ENCODE data around the gene PIK3CD.

The PIK3CD gene

DNA sequence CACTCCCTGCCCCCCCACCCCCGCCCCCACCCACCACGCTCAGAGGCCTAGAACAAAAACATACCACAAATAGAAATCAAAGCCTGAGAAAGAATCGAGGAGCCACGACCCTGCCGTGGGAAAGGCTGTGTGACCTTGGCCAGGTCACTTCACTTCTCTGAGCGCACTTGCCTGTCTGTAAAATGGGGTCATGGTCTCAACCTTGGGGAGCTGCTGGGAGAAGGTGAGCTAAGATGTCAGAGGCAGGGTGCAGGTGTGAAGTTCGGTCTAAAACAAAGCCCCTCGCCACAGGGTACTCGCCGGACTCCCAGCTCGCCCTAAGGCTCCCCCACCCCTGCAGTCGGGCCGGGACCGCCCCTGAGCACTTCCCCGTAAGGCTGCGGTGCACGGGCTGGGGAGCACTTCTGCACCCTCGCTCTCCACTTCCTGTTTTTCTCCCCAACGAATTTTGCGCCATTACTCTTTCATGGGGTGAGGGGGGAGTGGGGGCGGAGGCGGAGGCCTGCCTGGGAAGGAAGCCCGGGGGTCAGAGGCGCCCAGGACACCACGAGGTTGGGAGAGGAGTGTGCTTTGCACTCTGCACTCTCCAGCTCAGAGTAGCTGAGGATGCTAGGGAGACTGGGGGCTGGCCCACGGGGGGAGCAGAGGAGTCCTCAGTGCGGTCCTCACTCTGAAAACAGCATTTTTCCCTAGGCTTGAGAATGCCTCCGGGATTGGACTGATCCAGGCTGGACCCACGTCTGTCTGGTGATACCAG is 21.9 kb upstream of the PIK3CD start:
- peak overlapping the region; percentile 87 for H3K4me3 Mint-ChIP-seq
- no peaks in the 10 kb centered on the region for H3K27me3 Mint-ChIP-seq
- peaks cover 61% of the 10 kb centered on the region for H3K4me1 Mint-ChIP-seq
- H3K36me3 Mint-ChIP-seq (ENCODE audit: insufficient read depth): peaks cover 29% of the 10 kb centered on the region
- H3K9me3 Mint-ChIP-seq: no peaks in the 10 kb centered on the region
- DNase-seq (ENCODE audit: low spot score in 2 of 2): peak; percentile 45 to 61
- peak; percentile 55 for ATAC-seq (replicated peaks; ENCODE audit: extremely low read depth, poor library complexity, severe bottlenecking)
- H3K27ac Mint-ChIP-seq (ENCODE audit: low read depth): peak overlapping the region; percentile 94

DNA sequence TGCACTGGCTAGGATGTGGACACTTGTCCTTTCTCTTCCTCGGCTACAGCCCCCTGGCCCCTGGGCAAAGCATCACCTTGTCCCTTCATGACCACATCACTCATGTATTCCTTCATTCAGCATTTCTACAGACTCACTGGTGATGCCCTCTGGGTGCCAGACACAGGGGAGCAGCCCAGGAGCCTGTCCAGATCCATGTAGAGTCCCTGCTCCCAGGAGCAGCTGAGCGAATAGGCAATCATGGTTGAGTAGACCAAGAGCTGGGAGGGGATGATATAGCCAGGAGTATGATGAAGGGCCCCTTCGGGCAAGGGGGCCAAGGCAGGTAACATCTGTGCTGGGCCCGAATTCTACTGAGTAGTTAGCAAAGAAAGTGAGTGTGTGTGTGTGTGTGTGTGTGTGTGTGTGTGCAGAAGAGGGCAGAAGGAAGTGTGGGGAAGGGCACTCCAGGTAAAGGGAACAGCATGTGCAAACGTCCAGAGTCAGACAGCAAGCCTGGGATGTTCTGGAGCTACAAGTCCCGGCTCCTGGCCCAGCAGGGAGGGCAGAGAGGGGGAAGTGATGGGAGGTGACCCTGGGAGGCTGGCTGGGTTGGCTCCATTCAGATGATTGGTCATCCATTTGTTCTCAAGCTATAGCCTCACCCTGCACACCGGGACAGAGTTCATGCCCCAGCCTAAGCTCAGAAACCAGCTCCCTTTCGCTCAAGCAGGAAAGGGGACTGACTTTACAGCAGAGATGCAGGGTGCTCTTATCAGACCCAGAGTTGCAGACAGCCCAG is 21.0 kb upstream of the PIK3CD start:
- H3K4me1 Mint-ChIP-seq: peaks cover 69% of the 10 kb centered on the region
- peak overlapping the region; percentile 87 for H3K4me3 Mint-ChIP-seq
- DNase-seq (ENCODE audit: low spot score in 2 of 2) (no peak), ATAC-seq (replicated peaks; ENCODE audit: extremely low read depth, poor library complexity, severe bottlenecking) (no peak)
- peaks cover 29% of the 10 kb centered on the region for H3K36me3 Mint-ChIP-seq (ENCODE audit: insufficient read depth)
- no peaks in the 10 kb centered on the region for H3K9me3 Mint-ChIP-seq
- peak overlapping the region; percentile 94 for H3K27ac Mint-ChIP-seq (ENCODE audit: low read depth)
- H3K27me3 Mint-ChIP-seq: no peaks in the 10 kb centered on the region

DNA sequence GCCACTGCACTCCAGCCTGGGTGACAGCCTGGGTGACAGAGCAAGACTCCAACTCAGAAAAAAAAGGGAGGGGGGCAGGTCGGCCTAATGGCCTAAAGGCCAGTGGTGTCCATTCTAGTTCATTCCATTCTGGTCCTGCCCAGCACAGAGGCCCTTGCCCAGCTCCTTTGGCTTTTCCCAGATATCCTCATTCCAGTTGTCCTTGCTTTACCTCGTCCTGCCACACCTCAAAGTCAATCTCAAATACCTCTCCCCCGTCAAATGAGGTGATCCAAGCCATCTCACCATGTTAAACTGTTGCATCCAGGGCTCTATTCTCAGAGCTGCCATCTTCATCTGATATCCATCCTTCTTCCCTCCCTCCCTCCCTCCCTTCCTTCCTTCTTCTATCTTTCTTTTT is 19.9 kb upstream of the PIK3CD start:
- DNase-seq (ENCODE audit: low spot score in 2 of 2) (no peak), ATAC-seq (replicated peaks; ENCODE audit: extremely low read depth, poor library complexity, severe bottlenecking) (no peak)
- Mint-ChIP-seq H3K36me3 (ENCODE audit: insufficient read depth) (peaks cover 27% of the 10 kb centered on the region), H3K27me3 (no peaks in the 10 kb centered on the region), H3K4me3 (peak overlapping the region; percentile 87), H3K27ac (ENCODE audit: low read depth) (peak overlapping the region; percentile 69), H3K4me1 (peaks cover 65% of the 10 kb centered on the region), H3K9me3 (no peaks in the 10 kb centered on the region)

DNA sequence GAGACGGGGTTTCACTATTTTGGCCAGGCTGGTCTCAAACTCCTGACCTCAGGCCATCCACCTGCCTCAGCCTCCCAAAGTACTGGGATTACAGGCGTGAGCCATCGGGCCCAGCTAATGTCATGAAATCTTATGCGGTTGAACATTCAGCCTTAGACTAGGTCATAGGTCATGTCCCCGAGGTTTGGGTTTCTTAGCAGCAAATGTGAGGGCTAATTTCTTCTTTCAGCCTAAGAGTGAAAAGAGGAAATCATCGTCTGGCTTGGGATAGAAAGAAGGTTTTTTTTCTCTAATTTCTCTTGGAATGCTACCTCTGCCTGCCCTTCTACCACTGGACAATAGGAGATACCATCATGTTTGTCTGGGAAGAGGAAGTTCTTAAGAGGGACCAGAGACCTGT is 18.0 kb upstream of the PIK3CD start:
- H3K4me3 Mint-ChIP-seq: no peak overlapping the region
- H3K27me3 Mint-ChIP-seq: no peaks in the 10 kb centered on the region
- H3K4me1 Mint-ChIP-seq: peaks cover 52% of the 10 kb centered on the region
- no peaks in the 10 kb centered on the region for H3K9me3 Mint-ChIP-seq
- H3K36me3 Mint-ChIP-seq (ENCODE audit: insufficient read depth): peaks cover 24% of the 10 kb centered on the region
- ATAC-seq (replicated peaks; ENCODE audit: extremely low read depth, poor library complexity, severe bottlenecking) (no peak), DNase-seq (ENCODE audit: low spot score in 2 of 2) (no peak)
- no peak overlapping the region for H3K27ac Mint-ChIP-seq (ENCODE audit: low read depth)

DNA sequence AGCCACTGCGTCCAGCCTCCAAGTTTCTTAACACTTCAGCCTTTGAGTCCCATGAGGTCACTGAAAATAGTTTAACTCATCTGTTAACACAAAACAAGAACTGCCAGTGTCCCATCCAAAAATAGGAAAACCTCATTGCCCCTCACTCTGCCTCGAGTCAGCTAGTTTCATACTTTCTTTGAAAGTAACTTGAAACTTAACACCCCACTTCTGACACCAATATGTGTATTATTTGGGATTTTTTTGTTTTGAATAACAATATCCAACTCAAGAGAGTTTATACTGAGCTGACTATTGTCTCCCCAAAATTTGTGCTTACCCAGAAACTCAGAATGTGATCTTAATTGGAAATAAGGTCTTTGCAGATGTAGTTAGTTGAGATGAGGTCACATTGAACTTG is 16.9 kb upstream of the PIK3CD start:
- no peak overlapping the region for H3K4me3 Mint-ChIP-seq
- ATAC-seq (replicated peaks; ENCODE audit: extremely low read depth, poor library complexity, severe bottlenecking) (no peak), DNase-seq (ENCODE audit: low spot score in 2 of 2) (no peak)
- no peaks in the 10 kb centered on the region for H3K9me3 Mint-ChIP-seq
- no peak overlapping the region for H3K27ac Mint-ChIP-seq (ENCODE audit: low read depth)
- H3K36me3 Mint-ChIP-seq (ENCODE audit: insufficient read depth): peaks cover 24% of the 10 kb centered on the region
- H3K4me1 Mint-ChIP-seq: peaks cover 49% of the 10 kb centered on the region
- H3K27me3 Mint-ChIP-seq: no peaks in the 10 kb centered on the region

DNA sequence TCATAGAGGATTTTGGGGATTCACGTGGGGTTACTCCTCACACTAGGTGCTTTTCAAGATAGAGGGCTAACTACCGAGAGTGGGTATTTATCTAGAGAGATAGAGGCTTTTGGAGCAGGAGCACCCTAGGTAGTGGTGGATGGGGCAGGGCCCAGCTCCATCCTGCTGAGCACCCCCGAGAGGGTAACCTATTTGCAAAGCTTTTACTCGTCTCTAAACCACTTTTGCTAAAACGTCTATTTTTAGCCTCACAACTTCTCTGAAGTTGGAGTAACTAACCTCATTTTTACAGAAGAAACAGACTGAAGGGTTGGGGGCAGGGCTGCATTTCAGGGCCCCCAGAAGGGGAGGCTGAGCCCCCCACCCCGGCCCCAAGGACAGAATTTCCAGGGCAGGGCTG is 12.3 kb upstream of the PIK3CD start:
- no peak for DNase-seq (ENCODE audit: low spot score in 2 of 2)
- peak overlapping the region; percentile 46 for H3K27ac Mint-ChIP-seq (ENCODE audit: low read depth)
- peaks cover 50% of the 10 kb centered on the region for H3K4me1 Mint-ChIP-seq
- H3K27me3 Mint-ChIP-seq: no peaks in the 10 kb centered on the region
- ATAC-seq (replicated peaks; ENCODE audit: extremely low read depth, poor library complexity, severe bottlenecking): no peak
- H3K36me3 Mint-ChIP-seq (ENCODE audit: insufficient read depth): peaks cover 9% of the 10 kb centered on the region
- H3K9me3 Mint-ChIP-seq: no peaks in the 10 kb centered on the region
- H3K4me3 Mint-ChIP-seq: peak overlapping the region; percentile 23

DNA sequence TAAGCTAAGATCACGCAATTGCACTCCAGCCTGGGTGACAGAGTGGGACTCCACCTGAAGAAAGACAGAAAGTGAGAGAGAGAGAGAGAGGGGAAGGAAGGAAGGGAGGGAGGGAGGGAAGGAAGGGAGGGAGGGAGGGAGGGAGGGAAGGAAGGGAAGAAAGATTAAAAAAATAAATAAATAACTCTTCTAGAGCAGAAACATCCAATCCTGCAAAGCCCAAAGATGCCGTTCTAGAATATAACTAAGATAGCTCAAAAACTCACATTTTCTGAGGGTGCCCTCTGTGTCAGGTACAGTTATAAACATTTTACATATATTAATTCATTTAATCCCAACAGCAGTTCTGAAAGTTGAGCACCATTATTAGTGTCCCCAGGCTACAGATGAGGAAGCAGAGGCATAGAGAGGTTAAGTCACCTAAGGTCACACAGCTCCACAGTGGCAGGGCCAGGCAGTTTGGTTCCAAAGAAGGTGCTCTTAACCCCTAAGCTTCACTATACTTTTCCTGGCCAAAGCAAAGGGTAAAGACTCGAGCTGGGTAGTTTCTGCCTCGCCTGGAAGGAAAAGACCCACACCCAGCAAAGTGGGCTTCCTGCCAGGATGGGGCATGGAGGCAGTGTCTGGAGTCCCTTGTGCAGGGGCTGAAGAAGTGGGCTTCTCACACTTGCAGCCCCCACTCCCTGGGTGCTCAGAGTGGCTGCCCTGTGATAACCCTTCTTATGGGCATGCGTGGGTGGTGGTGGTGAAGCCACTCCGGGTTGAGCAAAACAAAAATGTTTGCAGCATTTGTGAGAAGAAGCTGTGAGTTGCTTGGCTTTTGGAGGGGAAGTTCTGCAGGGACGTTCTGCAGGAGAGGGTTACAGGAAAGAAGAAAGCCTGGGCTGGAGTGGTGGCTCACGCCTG is 7.9 kb upstream of the PIK3CD start:
- Mint-ChIP-seq H3K4me3 (no peak overlapping the region), H3K27me3 (no peaks in the 10 kb centered on the region), H3K36me3 (ENCODE audit: insufficient read depth) (peaks cover 6% of the 10 kb centered on the region), H3K4me1 (peaks cover 47% of the 10 kb centered on the region), H3K27ac (ENCODE audit: low read depth) (peak overlapping the region; percentile 36), H3K9me3 (no peaks in the 10 kb centered on the region)
- ATAC-seq (replicated peaks; ENCODE audit: extremely low read depth, poor library complexity, severe bottlenecking) (peak; percentile 36), DNase-seq (ENCODE audit: low spot score in 2 of 2) (no peak)

DNA sequence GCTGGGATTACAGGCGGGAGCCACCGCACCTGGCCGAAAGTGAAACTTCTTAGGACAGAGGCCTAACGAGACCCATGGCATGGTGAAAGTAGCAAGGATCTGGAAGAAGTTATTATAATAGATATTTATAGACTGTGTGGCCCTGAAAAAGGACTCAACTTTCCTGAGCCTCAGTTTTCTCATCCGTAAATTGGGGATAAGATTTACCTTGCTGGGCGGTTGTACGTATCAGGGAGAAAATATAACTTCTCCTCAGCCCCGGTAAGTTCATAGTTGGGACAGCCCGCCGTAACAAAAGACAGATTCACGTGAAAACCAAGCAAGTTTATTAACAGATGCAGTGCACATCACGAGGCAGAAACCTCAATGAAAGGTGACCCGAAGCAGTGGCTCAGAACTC is 5.5 kb upstream of the PIK3CD start:
- H3K27ac Mint-ChIP-seq (ENCODE audit: low read depth): no peak overlapping the region
- H3K36me3 Mint-ChIP-seq (ENCODE audit: insufficient read depth): no peaks in the 10 kb centered on the region
- no peak for DNase-seq (ENCODE audit: low spot score in 2 of 2)
- H3K27me3 Mint-ChIP-seq: no peaks in the 10 kb centered on the region
- no peak overlapping the region for H3K4me3 Mint-ChIP-seq
- no peaks in the 10 kb centered on the region for H3K9me3 Mint-ChIP-seq
- ATAC-seq (replicated peaks; ENCODE audit: extremely low read depth, poor library complexity, severe bottlenecking): no peak
- H3K4me1 Mint-ChIP-seq: peaks cover 37% of the 10 kb centered on the region

DNA sequence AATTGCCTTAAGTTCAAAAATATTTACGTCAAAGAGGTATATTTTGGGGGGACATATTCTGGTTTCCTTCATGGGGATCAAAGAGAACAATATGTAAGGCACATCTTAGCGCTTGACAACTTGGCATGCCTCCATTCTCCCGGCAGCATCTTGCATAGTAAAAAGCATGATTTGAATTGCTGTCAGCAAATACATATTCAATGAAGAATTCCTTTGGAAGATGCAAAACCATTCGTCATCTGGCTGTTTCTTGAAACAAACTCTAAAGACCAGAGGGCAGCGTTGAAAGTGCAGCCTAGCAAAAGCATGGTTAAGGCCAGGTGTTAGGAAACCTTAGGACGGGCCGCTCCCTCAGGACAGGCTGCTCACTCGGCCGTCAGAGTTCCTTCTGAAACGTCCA is 3.4 kb upstream of the PIK3CD start:
- Mint-ChIP-seq H3K27ac (ENCODE audit: low read depth) (no peak overlapping the region), H3K4me3 (no peak overlapping the region), H3K4me1 (peaks cover 37% of the 10 kb centered on the region), H3K27me3 (no peaks in the 10 kb centered on the region), H3K9me3 (no peaks in the 10 kb centered on the region), H3K36me3 (ENCODE audit: insufficient read depth) (peaks cover 11% of the 10 kb centered on the region)
- no peak for DNase-seq (ENCODE audit: low spot score in 2 of 2)
- no peak for ATAC-seq (replicated peaks; ENCODE audit: extremely low read depth, poor library complexity, severe bottlenecking)

DNA sequence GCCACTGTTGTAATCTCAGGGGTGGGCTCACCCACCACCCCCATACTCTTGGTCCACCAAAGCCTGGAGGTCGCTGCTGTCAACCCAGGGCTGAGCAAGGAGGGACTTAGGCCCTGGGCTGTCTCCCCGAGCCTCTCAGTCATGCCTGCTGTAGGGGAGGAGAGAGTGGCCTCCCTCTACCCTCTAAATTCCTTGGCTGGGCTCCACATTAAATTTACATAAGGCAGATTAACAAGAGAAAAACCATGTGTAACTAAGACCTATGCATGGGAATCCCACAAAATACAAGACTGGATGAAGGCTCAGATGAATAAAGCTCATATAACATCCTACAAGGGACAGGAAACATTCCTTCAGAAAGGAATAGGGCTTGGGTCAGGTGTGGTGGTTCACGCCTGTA is 1.8 kb upstream of the PIK3CD start:
- no peak for DNase-seq (ENCODE audit: low spot score in 2 of 2)
- Mint-ChIP-seq H3K4me1 (peaks cover 37% of the 10 kb centered on the region), H3K9me3 (no peaks in the 10 kb centered on the region), H3K4me3 (peak overlapping the region; percentile 94), H3K27ac (ENCODE audit: low read depth) (no peak overlapping the region), H3K36me3 (ENCODE audit: insufficient read depth) (peaks cover 22% of the 10 kb centered on the region), H3K27me3 (no peaks in the 10 kb centered on the region)
- no peak for ATAC-seq (replicated peaks; ENCODE audit: extremely low read depth, poor library complexity, severe bottlenecking)

DNA sequence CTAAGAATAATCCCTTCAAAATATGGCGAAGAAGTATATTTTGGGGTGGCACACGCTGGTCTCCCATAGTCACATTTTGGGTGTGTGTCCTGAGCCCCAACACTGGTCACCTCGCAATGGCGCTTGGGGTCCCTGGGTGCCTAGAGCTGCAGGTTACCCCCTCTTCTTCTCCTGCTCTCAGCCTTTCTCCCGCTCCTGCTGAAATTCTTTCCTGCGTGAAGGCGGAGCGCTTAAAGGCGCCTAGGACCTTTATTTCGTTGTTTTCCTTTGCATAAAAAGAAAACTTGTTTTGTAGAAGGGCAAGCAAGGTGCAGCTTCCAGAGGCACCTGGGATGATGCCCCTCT is 339 bp upstream of the PIK3CD start:
- H3K9me3 Mint-ChIP-seq: no peaks in the 10 kb centered on the region
- DNase-seq (ENCODE audit: low spot score in 2 of 2): no peak
- peaks cover 26% of the 10 kb centered on the region for H3K36me3 Mint-ChIP-seq (ENCODE audit: insufficient read depth)
- peak overlapping the region; percentile 91 for H3K27ac Mint-ChIP-seq (ENCODE audit: low read depth)
- peak overlapping the region; percentile 94 for H3K4me3 Mint-ChIP-seq
- H3K4me1 Mint-ChIP-seq: peaks cover 48% of the 10 kb centered on the region
- ATAC-seq (replicated peaks; ENCODE audit: extremely low read depth, poor library complexity, severe bottlenecking): no peak
- H3K27me3 Mint-ChIP-seq: no peaks in the 10 kb centered on the region

DNA sequence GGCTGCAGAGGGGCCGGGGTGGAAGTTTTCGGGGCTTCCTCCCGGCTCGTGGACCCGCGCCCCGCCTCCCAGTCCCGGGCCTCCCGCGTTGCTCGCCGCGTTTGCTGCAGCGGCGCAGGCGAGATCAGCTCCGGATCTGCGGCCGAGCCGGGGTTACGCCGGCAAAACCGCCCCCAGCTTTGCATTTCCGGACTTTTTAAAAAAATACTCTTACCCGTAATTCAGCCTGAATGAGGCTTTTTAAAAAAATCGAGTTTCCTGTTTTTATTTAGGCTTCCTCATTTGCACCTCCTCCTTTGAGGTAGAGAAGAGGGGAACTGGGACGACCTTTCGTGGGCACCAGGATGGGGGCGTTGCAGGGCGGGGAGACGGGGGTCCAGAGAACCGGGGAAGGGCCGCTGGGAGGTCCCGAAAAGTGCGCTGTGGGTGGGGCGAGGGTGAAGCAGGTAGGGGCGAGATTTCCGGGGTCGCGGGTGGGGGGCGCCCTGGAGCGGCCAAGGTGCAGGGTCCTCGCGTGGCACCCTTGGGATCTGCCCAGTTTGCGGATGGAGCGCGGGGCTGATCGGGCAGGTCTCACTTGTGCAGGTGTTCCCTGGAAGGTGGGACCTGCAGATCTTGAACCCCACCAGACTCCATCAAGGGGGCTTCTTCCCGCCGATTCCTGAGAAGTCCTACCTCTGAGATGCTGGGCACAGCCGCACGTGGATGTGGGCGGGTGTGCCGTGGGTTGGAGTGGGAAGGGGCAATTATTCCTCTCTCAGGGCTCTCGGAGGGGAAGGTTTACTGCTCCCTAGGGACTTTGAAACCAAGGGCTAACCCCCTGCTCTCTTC is 1.1 kb downstream of the PIK3CD start:
- peaks cover 54% of the 10 kb centered on the region for H3K4me1 Mint-ChIP-seq
- ATAC-seq (replicated peaks; ENCODE audit: extremely low read depth, poor library complexity, severe bottlenecking): peak; percentile 57

More for the DNA sequence above, 1.1 kb downstream of the PIK3CD start:
- H3K4me3 Mint-ChIP-seq: peak overlapping the region; percentile 94
- peak; percentile 56 to 75 for DNase-seq (ENCODE audit: low spot score in 2 of 2)
- peaks cover 33% of the 10 kb centered on the region for H3K36me3 Mint-ChIP-seq (ENCODE audit: insufficient read depth)
- peak overlapping the region; percentile 84 for H3K27ac Mint-ChIP-seq (ENCODE audit: low read depth)
- H3K9me3 Mint-ChIP-seq: no peaks in the 10 kb centered on the region
- no peaks in the 10 kb centered on the region for H3K27me3 Mint-ChIP-seq
